ENCODE results near the gene TRMT5.

DNA sequence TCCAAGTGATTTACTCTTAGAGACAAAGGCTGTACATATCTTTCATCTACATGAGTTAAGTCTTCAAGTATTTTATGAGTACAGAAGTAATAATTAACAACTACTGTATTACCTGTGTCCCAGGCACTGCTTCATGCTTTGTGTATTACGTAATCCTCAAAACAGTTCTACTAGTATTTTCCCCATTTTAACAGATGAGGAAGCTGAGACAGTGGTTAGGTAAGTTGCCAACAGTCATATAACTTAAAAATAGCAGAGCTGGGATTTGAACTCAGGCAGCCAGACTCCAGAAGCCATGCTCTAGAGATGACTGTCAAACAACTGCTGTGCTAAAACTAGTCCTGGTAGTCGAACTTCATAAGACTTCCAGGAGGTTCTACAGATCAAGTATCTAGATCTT is 10.7 kb downstream of the TRMT5 start:
- TF ChIP-seq POLR2A (IDR thresholded peaks at IDR 0.05), result no peak
- TF ChIP-seq, protein P1, sequence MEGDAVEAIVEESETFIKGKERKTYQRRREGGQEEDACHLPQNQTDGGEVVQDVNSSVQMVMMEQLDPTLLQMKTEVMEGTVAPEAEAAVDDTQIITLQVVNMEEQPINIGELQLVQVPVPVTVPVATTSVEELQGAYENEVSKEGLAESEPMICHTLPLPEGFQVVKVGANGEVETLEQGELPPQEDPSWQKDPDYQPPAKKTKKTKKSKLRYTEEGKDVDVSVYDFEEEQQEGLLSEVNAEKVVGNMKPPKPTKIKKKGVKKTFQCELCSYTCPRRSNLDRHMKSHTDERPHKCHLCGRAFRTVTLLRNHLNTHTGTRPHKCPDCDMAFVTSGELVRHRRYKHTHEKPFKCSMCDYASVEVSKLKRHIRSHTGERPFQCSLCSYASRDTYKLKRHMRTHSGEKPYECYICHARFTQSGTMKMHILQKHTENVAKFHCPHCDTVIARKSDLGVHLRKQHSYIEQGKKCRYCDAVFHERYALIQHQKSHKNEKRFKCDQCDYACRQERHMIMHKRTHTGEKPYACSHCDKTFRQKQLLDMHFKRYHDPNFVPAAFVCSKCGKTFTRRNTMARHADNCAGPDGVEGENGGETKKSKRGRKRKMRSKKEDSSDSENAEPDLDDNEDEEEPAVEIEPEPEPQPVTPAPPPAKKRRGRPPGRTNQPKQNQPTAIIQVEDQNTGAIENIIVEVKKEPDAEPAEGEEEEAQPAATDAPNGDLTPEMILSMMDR (IDR thresholded peaks at IDR 0.05), result no peak
